Psoas muscle (tissue), 8 donors: Measurements from ENCODE around the gene ROR2. TPM values are rescaled to one million over a fixed set of nuclear protein-coding genes. Genes with fewer than 3 reads are reported as not detected.

ENCODE experiments used
- ATAC-seq, 4 donors: fragments of 200-7000 bp; cut with Tn5 transposase; one replicate each; pipeline ENCODE4 v1.9.1; 2020; ENCODE audit warnings: moderate library complexity in 3 of 4, mild to moderate bottlenecking in 2 of 4
- DNase-seq, 2 donors: peaks; one replicate each; pipeline ENCODE4 v3.0.0-alpha.2; 2020
- H3K27ac ChIP-seq: fragments of 200-600 bp; one replicate; pipeline ENCODE4 v1.8.0; 2022
- H3K27me3 ChIP-seq, 3 donors: fragments of 200-600 bp in 1 of 3; one replicate each; pipeline versions ENCODE4 v1.6.1 to v1.8.0; 2013 to 2022; ENCODE audit warnings: low read length in 2 of 3, mild to moderate bottlenecking in 2 of 3, moderate library complexity in 1 of 3; ENCODE audit not compliant: insufficient read depth in 3 of 3
- H3K36me3 ChIP-seq, 2 donors: fragments of 200-600 bp in 1 of 2; one replicate each; pipeline versions ENCODE4 v1.6.1 to v1.8.0; 2013 to 2022; ENCODE audit warnings: low read depth in 1 of 2, mild to moderate bottlenecking in 1 of 2, moderate library complexity in 1 of 2; ENCODE audit not compliant: insufficient read depth in 1 of 2
- H3K4me1 ChIP-seq: fragments of 200-600 bp; one replicate; pipeline ENCODE4 v1.8.0; 2022
- H3K4me3 ChIP-seq: fragments of 200-600 bp; one replicate; pipeline ENCODE4 v1.8.0; 2022; ENCODE audit warnings: mild to moderate bottlenecking
- H3K9me3 ChIP-seq: fragments of 200-600 bp; one replicate; pipeline ENCODE4 v1.8.0; 2022
- CTCF ChIP-seq: fragments of 200-600 bp; IDR thresholded peaks from one replicate; pipeline ENCODE4 v1.8.0; 2022; ENCODE audit warnings: antibody characterized with exemption
- WGBS, 3 donors: extraction: QIAGEN DNeasy Blood & Tissue Kit; methylation state at CpG; one replicate each; pipeline versions ENCODE4 v1.1.6 to v1.1.7; 2013; 5-methylcytosine and 5-hydroxymethylcytosine counted together
- intact Hi-C, 2 donors: fragments of 100-400 bp; cut with DNase I; formaldehyde crosslinking; loops; one replicate each; pipeline versions ENCODE4 v1.11.0 to v1.14.2; 2022
- polyA plus RNA-seq, 3 donors: library from polyadenylated mRNA; stranded (reverse); fragments of 200-250 nt; gene quantifications; one replicate each; pipeline ENCODE4 v1.2.3, GENCODE V29; 2013
- total RNA-seq, 4 donors: library from RNA; stranded (reverse); fragmentation: NEBNext Ultra II Directional in 2 of 4; extraction: Animal tissue kit (Norgen Biotek cat#: 25700) in 2 of 4; gene quantifications; one replicate each; pipeline versions ENCODE4 v1.2.1 to v1.2.4, GENCODE V29; 2021 to 2023
- donor health status: healthy with polysubstance abuse.
- donor health status: DM: no; HTN: no; CAD: no; lungs with moderate emphysema.
- donor health status: Bipolar disorder and iron deficiency.
- donor health status: healthy.
- donor health status: DM: yes; HTN: yes; CAD: no.
- donor health status: DM: no; HTN: no; CAD: no.
- donor health status: DM: no; HTN: no; CAD: no.
- donor health status: DM: yes; HTN: yes; CAD: no.

Gene ROR2
- total and polyA plus RNA-seq, 7 donors: 0.05 to 0.52 (median 0.15) TPM

GRCh38 chr9:91773156-91773555, 176.9 kb downstream of the ROR2 start:
- intact Hi-C loops: loop anchor here (10.0 kb wide), 2 partner anchors 172 to 182 kb away; partner anchors contain the start of gene ROR2 (in 1 of the 2)
- Histone ChIP-seq H3K27ac (no peak overlapping the region), H3K4me3 (no peak overlapping the region), H3K27me3 (peaks cover 0 to 23% (median 0%) of the 10 kb centered on the region in 3 donors), H3K4me1 (no peaks in the 10 kb centered on the region), H3K9me3 (no peaks in the 10 kb centered on the region), H3K36me3 (no peaks in the 10 kb centered on the region)
- ATAC-seq (no peak), DNase-seq (no peak)
- no peak for TF ChIP-seq CTCF
- WGBS, 3 donors: 51 to 54% (median 53%) methylated on average over 14 of the region's 14 CpGs

- H3K4me1 ChIP-seq: no peaks in the 10 kb centered on the region
- no peak for TF ChIP-seq CTCF
- ATAC-seq (no peak), DNase-seq (no peak)
- H3K27ac ChIP-seq: no peak overlapping the region
- H3K9me3 ChIP-seq: no peaks in the 10 kb centered on the region
- H3K36me3 ChIP-seq: no peaks in the 10 kb centered on the region
- intact Hi-C loops: loop anchor here (10.0 kb wide), 2 partner anchors 173 to 183 kb away; partner anchors contain the start of gene ROR2 (in 1 of the 2)
- H3K27me3 ChIP-seq: peaks cover 0 to 25% (median 1%) of the 10 kb centered on the region in 3 donors
- H3K4me3 ChIP-seq: no peak overlapping the region
- WGBS, 3 donors: 57 to 70% (median 64%) methylated on average over 4 of the region's 4 CpGs
These were observed 178.2 kb downstream of the ROR2 start for GRCh38 chr9:91771864-91772263.

- Histone ChIP-seq H3K9me3 (no peaks in the 10 kb centered on the region), H3K27me3 (peaks cover 0 to 28% (median 1%) of the 10 kb centered on the region in 3 donors), H3K4me3 (no peak overlapping the region), H3K27ac (no peak overlapping the region), H3K4me1 (no peaks in the 10 kb centered on the region), H3K36me3 (no peaks in the 10 kb centered on the region)
- no peak for TF ChIP-seq CTCF
- DNase-seq (peak in 1 of 2 donors; percentile 36), ATAC-seq (peak in 1 of 4 donors; percentile 8)
- 17 to 26% (median 23%) methylated on average over 8 of the region's 8 CpGs for WGBS, 3 donors
- intact Hi-C loops: loop anchor here (10.0 kb wide), 2 partner anchors 174 to 184 kb away; partner anchors contain the start of gene ROR2 (in 1 of the 2)
These were observed 179.0 kb downstream of the ROR2 start for GRCh38 chr9:91771027-91771426.

GRCh38 chr9:91770229-91770628, 179.8 kb downstream of the ROR2 start:
- peaks cover 0 to 23% (median 1%) of the 10 kb centered on the region in 3 donors for H3K27me3 ChIP-seq
- H3K27ac ChIP-seq: no peak overlapping the region
- no peak overlapping the region for H3K4me3 ChIP-seq
- WGBS, 3 donors: 71 to 79% (median 77%) methylated on average over 10 of the region's 10 CpGs
- TF ChIP-seq CTCF: no peak
- no peaks in the 10 kb centered on the region for H3K4me1 ChIP-seq
- no peak for ATAC-seq
- intact Hi-C loops: loop anchor here (10.0 kb wide), 2 partner anchors 175 to 185 kb away; partner anchors contain the start of gene ROR2 (in 1 of the 2)
- no peaks in the 10 kb centered on the region for H3K9me3 ChIP-seq
- no peak for DNase-seq
- no peaks in the 10 kb centered on the region for H3K36me3 ChIP-seq
